ENCODE results near the gene METAP1D.
A peak's percentile ranks its signal among the peaks of the same experiment; 100 is the strongest.

GRCh38 chr2:172113617-172114016 lies 113.9 kb downstream of the METAP1D start:
- TF ChIP-seq POLR2A (IDR thresholded peaks at IDR 0.05) (no peak), CTCF (IDR thresholded peaks at IDR 0.05) (peak in 11 of 12 donors; percentile 8 to 54 (median 35))
